Fibroblast of lung (primary cell): ENCODE results near the gene SORBS1.

Source experiments
- EZH2 ChIP-seq: IDR thresholded peaks from 2 replicates; pipeline ENCODE4 v1.5.1; 2012; ENCODE audit warnings: low read length, control low read depth, mild to moderate bottlenecking; ENCODE audit errors: missing control alignments
- TF ChIP-seq, protein P1 (sequence below), 2 donors: IDR thresholded peaks in 1 of 2; conservative IDR thresholded peaks in 1 of 2; 1 replicate in 1 of 2; 2 replicates in 1 of 2; pipeline ENCODE4 v1.5.1; 2011 to 2012; ENCODE audit warnings: low read length in 2 of 2, control low read depth in 1 of 2, inconsistent platforms in 1 of 2, low read depth in 1 of 2, mild to moderate bottlenecking in 1 of 2

DNA sequence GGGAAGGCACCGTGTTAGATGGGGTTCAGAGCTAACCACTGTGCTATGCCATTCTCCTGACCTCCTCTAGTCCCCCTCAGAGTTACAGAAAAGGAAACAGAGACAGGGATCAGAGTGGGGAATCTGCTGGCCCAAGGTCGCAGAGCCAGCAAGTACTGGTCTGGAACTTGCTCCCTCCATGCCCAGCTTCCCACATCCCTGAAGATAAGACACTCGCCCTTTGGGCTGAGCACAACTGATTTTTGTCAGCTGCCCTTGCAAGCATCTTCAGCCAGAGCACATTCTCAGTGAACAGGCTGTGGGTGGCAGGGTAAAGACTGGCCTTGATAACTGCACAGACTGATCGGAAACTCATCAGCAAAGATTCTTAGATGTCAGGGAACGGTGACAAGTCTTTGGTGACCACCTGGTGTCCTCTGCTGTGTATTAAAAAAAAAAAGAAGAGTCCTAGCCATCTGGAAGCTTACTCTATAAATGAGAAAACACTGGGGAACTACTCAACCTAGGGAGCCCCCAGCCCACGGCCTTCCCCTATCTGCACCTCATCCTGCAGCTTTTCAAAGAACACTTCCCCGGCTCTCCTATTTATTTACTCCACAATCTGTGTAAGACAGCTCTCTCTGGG is 1.3 kb upstream of the SORBS1 start:
- TF ChIP-seq, protein P1, sequence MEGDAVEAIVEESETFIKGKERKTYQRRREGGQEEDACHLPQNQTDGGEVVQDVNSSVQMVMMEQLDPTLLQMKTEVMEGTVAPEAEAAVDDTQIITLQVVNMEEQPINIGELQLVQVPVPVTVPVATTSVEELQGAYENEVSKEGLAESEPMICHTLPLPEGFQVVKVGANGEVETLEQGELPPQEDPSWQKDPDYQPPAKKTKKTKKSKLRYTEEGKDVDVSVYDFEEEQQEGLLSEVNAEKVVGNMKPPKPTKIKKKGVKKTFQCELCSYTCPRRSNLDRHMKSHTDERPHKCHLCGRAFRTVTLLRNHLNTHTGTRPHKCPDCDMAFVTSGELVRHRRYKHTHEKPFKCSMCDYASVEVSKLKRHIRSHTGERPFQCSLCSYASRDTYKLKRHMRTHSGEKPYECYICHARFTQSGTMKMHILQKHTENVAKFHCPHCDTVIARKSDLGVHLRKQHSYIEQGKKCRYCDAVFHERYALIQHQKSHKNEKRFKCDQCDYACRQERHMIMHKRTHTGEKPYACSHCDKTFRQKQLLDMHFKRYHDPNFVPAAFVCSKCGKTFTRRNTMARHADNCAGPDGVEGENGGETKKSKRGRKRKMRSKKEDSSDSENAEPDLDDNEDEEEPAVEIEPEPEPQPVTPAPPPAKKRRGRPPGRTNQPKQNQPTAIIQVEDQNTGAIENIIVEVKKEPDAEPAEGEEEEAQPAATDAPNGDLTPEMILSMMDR (conservative IDR thresholded peaks at IDR 0.05 in 1 of 2, IDR thresholded peaks at IDR 0.05 in 1 of 2; ENCODE audit: low read depth in 1 of 2, low read length in 2 of 2): no peak
- no peak for TF ChIP-seq EZH2
